NCI-H187 (cell line): ENCODE measurements around the gene VIPR2.
"Not testable (repeated sequence)": the region's sequence is repeated elsewhere in the genome, so short reads cannot be mapped to it uniquely, and the experiment has no call there.

ENCODE experiments used
- DNase-seq, 2 experiments: peaks; one replicate each; lab custom pipeline; 2025; lab: John Stamatoyannopoulos, UW

Gene VIPR2

DNA sequence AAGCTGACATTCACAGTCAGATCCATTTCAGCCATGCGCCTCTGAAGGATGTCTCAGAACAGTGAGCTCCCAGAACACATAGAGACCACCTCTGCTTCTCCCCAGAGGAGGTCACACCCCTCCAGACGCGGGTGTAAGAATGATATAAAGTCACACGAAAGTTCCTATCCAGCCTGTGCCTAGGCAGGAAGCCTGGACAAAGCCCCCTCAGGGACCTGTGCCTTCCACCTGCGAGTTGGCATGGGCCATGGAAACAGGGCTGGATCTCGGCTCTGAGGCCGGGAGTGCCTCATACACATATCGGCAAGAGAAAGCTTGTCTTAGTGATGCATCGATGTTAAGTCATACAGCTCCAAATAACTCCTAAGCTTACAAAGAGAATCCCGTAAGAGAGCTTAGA, 5.0 kb downstream of the VIPR2 start:
- no peak for DNase-seq

DNA sequence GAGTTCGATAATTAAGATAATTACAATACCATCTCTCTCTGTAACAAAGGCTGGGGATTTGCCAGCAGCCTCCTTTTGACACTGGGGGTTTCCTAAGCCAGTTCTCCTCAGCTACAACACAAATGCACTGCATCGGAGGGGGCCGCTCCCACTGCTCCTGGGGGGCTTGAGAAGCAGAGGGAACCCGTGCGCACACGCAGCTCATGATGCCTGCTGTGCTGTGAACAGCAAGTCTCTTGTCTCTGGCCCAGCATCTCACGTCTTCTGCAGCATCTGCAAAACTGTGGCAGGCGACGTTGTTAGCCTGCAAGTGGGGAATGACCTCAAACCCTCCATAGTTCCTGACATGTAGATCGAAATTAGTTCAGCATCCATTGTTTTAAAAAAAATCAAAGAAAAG, 5.5 kb downstream of the VIPR2 start:
- no peak for DNase-seq

DNA sequence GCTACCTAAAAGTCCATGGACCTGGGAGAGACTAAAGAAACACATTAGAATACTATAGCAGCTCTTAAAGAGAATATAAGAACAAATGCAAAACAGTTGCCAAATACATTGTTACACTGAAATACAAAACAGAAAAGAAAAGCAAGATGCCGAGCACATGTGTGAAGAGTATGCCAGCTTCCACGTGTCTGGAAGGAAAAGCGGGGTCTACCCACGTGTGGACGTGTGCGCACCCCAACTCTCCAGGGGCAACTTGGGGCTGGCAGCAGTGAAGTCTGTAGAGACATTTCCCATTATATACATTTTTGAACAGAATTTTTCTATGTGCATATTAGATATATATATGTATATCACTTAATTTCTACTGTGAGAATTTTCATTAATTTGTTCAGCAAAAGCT, 6.2 kb downstream of the VIPR2 start:
- no peak for DNase-seq

DNA sequence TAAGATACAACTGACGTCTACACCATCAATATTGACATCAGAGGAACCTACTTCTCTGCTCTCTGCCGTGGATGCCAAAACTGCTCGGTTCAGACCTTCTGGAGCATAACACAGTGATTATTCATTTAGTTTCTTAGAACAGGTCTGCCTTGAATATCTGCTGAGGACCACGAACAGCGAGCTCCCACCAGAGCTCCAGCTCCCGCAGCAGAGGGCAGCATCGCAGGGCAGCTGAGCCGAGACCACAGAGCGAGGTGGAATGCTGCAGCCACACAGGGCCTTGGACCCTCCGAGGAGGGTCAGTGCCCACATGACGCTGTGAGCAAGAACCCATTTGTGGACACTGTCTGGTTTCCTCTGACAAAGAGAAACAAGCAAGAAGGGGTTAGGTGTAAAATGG, 6.8 kb downstream of the VIPR2 start:
- DNase-seq: no peak

DNA sequence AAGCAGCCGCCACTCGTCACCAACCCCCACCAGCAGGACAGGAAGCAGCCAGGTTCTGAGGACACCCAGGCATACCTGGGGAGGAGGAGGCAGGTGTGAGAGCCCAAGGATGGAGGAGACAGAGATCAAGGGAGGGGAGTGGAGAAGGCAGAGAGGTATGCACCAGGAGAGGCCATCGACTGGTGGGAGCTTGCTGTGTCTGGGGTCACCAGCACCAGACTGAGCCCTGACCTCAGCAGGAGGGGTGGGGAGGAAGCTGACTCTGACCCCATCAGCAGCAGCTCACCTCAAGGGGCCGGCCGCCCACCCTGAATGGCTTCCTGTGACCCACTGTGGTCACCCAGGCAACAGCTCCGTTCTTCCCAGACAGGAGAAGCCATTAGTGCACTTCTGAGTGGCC, 7.8 kb downstream of the VIPR2 start:
- no peak for DNase-seq

DNA sequence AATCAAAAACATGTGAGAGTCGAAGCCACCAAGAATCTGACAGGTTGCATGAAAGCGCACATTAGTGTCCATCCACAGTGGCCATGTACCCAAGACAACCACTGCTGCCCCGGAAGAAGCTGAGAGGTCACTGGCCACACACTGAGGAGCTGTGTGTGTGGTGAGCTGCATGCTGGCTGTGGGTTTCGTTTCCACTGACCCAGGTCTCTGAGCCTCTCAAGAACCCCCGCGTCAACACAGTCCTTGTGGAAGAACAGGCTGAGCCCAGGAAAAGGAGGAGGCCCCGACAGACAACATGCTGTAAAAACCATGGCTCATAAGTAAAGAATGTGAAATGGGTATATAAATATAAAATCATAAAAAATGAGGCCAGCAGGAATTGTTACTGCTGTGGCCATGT, 8.2 kb downstream of the VIPR2 start:
- no peak for DNase-seq

DNA sequence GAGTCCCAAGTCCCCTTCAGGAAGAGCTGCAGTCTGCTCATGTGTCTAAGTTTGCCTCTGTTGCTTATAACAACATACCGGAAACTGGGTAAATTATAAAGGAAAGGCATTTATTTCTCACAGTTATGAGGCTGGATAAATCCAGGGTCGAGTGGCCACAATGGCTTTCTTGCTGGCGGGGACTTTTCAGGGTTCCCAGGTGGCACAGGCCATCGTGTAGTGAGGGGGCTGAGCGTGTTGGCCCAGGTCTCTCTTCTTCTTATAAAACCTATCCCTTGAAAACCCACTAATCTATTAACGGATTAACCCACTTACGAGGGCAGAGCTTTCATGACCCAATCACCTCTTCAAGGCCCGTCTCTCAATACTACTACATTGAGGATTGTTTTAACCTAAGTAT, 8.7 kb downstream of the VIPR2 start:
- no peak for DNase-seq

DNA sequence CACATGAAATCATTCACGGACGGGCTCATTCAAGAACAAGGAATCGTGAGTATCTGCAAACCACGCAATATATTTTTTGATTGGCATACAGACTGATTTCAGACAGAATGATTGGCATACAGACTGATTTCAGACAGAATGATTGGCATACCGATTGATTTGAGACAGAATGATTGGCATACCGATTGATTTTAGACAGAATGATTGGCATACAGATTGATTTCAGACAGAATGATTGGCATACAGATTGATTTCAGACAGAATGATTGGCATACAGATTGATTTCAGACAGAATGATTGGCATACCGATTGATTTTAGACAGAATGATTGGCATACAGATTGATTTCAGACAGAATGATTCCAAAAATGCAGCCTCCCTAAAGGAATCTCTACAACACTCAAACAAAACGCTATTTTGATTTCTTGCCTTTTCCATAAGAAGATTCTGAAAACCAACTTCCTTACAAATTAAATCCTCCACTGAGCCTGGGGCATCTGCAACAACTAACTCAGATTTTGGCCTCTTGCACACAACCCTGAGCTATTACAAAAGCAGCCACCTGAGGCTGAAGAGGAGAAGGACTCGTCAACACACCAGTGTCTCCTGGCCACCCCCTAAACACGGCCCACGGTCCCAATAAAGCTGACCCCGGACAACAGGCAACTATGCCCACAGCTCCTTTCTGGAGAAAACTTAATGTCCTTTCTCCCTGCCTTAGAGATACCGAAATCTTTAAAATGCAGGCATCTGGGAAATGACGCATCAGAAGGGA, 11.8 kb downstream of the VIPR2 start:
- not testable (repeated sequence) for DNase-seq

DNA sequence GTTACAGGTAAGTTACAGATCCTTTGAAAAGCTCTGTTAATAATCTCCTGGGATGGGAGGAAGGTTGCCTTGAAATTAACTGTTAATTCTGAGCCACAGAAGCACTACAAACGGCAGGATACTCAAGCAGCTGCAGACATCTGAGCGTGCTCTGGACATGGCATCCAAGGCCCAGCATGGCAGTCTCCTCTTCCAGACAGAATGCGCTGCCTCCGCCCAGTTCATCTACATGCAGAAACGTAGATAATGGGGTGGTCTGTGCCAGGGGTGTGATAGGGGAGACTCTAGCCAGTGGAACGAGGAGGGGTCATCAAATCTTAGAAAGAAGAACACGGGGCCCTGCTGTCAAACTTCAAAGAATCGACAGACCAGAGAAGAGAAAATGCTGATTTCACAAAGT, 13.8 kb downstream of the VIPR2 start:
- no peak for DNase-seq

DNA sequence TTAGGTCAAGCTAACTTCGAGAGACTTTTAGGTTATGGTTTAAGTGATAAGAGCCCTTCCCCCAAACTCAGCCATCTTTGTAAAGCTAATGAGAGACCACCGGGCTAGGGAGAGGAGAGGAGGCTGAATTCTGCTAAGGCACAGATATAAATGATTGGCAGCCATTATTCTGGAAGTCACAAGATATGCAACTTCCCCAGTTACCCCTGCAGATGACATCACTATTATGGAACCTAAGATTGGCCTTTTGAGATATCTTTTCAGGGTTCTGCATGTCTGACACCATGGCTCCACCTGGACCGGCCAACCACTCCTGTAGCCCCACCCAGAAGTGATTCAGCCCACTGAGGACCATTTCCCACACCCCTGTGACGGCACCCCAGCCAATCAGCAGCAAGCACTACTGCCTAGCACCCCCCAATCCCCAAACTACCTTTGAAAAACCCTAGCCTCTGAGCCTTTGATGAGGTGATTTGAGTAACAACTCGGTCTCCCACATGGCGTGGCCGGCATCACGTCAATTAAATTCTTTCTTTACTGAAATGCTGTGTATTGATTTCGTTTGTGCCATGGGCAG, 14.4 kb downstream of the VIPR2 start:
- no peak for DNase-seq

DNA sequence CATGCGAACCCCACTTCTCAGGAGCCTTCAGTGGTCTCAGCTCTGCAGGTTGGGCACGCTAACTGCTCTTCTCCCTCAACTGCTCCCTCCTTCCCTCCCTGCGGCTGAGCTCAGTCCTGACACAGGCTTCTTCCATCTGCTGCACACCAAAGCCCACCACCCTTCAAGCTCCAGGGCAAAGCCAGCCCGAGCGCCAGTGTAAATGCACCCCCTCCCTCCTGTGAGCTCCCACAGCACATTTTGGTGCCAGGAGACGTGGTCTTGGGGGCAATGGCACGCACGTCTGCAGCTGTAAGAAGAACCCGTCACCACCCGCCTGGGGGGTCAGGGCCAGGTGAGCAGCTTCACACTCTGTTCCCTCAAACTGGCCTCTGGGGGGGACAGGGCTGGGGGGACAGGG, 15.9 kb downstream of the VIPR2 start:
- DNase-seq: no peak

DNA sequence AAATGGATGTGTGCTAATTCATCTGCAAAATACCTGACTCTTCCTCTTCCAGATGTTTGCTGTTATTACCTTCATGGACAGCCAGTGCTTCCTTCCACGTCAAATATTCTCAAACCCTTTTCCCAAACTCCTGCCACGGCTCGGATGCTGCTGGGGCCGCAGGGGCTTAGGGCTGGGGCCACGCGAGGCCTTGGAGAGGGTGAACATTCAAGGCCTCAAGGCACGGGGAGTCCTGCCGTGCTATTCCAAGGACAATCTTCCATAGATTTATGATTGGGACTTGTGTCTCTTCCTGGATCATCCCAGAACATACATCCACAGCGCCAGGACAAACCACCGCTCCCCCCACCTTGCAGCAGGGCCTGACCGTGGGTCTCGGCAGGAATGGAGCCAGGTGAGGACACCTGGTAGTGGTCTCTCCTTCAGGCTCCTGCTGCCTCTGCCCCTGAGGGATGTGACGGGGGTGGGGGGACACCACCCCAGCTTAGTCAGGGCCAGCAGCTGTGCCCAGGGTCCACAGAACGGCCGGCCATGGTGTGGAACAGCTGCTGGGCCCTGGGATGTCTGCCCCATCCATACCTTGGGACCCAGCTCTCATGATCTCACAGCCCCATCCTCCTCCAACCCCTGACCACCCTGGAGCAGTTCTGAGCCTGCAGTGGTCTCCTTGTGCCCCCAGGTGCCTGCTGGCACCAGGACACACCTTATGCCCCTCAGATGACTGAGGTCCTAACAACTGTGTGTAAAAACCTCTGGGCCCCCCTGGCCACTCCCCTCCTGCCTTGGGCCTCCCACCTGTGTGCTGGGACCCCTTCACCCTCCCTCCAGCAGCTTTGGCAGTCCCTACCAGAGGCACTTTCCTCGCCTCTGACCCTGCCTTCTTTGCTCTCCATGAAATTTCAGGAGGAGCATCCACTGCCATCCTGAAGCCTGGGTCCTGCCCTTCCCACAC, 16.7 kb downstream of the VIPR2 start:
- no peak for DNase-seq

DNA sequence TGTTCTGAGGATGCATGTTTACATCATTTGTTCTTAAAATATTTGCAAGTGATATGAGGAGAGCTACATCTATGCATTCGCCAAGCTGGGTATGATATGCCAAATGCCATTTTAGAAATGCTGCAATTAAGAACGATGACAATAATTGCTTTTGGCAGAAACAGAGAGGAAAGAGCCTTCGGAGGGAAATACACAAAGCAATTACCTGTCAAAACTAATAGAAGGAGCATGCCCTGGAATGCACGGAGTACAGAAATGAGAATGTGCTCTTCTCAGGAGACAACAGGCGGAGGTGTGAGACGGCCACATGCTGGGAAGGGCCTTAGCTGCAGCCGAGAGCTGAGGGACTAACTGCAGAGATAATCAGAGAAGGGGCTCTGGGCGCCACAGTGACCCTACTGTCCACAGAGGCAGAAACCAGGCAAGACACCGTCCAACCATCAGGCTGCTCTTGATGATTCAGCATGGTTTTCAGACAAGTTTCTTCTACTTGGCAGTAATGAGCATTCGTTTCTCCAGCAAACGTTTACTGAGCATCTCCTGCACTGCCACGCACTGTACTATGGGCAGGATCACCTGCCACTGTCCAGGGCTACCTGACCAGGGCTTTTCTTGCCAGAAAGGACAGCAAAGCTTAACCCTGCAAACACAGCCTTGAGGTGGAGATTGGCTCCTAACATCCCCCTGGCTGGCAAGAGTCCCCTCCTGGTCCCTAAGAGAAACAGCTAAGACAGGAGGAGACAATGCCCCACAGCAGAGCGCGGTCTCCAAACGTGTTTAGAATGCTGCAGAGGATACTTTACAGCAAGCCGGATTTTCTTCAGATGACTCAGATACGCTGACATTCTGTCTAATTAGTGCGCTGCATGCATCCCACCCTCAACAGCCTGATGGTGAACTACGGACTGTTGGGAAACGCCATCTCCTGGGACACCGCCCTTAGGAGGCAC, 18.1 kb downstream of the VIPR2 start:
- no peak for DNase-seq

DNA sequence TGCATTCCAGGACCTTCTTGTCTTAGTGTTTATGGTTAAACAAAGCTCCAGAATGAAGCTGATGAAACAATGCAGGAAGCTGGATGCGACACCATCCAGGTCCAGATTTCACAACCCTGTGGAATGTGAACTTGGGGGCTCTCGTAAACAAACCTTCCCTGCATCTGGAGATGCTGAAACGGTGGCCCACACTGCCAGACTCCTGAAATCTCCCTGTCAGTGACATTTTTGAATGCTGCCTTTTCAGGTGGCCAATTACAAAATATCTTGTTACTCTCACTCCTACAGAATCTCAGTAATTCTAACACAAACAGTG, 18.8 kb downstream of the VIPR2 start:
- no peak for DNase-seq

DNA sequence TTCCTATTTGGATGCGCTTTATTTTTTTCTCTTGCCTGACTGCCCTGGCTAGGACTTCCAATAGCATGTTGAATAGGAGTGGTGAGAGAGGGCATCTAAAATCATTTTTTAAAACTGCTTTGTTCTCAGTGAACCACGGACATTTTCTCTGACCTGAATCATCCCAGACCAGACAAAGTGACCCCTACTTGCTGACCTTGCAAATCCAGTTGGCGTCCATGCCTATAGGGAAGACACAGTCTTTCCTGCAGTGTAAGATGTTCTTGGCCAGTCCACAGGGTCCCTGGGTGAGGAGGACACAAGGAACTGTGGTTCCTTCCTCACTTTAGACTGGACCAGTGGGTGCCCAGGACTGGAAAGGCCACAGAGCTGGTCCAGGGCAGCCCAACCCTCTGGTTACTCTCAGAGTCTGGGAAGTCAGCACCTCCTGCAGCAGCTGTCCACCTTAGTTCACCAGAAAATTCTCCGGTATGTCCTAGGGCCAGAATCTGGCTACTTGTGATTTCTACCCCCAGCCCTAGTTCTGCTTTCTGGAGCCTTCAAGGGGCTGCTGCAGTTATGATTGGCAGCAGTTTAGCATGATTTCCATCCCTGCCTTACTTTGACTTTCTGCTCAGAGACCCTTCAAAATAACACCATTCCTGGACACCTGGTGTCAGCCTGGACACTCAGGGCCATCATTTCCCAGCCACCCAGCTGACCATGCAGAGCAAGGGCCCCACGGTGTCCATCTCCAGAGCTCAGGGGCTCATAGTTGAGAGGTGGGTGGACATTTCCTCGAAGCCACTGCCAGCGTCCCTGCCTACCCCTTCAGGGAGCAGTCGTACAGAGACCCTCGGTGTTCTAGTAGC, 19.3 kb downstream of the VIPR2 start:
- DNase-seq: no peak

DNA sequence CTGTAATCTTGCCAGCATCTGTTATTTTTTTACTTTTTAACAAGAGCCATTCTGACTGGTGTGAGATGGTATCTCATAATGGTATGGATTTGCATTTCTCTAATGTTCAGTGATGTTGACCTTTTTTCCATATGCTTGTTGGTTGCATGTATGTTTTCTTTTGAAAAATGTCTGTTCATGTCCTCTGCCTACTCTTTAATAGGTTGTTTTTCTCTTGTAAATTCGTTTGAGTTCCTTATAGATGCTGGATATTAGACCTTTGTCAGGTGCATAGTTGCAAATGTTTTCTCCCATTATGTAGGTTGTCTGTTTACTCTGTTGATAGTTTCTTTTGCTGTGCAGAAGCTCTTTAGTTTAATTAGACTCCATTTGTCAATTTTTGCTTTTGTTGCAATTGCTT, 20.9 kb downstream of the VIPR2 start:
- DNase-seq: not testable (repeated sequence)

DNA sequence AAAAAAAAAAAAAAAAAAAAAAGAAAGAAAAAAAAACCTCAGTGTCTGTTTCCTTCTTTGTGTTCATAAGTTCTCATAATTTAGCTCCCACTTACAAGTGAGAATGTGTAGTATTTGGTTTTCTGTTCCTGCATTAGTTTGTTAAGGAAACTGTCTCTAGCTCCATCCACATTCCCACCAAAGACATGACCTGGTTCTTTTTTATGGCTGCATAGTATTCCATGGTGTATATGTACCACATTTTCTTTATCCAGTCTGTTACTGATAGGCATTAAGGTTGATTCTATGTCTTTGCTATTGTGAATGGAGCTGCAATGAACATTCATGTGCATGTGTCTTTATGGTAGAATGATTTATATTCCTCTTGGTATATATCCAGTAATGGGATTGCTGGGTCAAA, 21.4 kb downstream of the VIPR2 start:
- DNase-seq: not testable (repeated sequence)

DNA sequence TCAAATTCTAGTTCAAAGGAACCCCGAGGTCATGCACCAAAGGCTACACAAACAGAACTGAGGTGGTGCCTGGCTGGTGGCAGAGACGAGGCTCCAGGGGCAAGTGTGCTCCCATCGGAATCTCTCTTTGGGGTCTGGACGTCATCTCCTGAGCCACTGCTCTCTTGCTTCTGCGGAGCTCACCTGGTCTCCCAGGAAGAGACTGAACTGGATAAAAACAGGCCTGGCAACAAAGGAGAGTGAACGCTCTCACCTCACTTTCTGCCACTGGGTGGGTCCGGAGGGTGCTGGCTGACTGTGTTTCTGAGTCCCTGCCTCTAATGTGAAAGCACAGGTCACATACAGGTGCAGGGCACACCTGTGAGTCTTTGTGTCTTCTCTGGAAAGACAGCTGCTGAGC, 22.4 kb downstream of the VIPR2 start:
- DNase-seq: no peak

DNA sequence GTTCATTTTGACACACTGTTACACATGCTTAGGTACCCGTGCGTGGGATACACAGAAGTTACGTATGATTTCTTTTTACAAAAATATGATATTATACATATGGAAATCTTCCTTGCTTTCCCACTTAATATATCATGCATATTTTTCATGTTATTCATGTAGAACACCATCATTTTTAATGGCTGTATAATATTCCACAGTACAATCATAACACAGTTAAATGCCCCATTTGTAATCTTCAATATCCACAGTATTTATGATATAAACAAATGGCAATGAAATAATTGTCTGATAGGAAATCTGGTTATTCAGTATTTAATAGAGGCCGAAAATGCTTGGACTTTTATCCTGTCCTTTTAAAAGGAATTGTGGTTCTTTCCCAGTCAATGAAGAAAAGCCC, 23.2 kb downstream of the VIPR2 start:
- DNase-seq: no peak

DNA sequence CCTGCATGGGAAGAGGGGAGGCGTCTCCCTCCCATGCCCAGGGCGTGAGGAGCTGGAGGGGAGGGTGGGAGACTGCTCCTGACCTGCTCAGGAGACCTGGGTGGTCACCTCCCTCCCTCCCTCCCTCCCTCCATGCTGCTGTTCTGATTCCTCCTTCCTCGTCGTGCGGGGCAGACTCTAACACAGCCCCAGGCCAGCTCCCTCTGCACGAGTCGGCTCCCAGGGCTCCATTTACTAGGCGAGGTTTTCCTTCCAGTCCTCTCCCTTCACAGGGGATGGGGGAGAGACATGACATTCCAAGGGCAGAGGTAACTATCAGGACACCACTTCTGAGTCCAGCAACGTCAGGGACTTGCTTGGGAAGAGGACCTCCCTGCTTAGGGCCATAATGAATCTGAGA, 23.6 kb downstream of the VIPR2 start:
- DNase-seq: no peak

DNA sequence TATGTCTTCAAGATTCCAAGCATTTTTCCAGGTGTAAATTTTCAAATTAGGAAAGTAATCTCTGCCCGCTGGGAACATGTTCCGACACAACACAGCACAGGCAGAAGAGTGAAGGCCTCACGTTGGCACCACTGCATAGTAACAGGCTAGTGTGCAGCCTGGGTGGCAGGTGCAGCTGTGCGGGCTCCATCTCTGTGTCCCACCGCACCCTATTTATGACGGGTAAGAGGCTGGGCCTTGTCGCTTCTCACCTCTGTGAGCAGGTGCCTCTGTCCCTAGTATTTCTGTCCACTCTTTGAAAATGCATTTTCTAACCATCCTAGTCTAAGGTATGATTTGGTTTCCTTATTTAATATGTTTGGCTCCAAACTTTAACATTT, 24.1 kb downstream of the VIPR2 start:
- no peak for DNase-seq
